NCI-H187 treated with DMSO at 0.1 percent for 48 hours (cell line): Measurements from ENCODE around the gene DUSP19.

ENCODE experiments used
- DNase-seq: peaks from one replicate; lab custom pipeline; 2025; lab: John Stamatoyannopoulos, UW

The DUSP19 gene

DNA sequence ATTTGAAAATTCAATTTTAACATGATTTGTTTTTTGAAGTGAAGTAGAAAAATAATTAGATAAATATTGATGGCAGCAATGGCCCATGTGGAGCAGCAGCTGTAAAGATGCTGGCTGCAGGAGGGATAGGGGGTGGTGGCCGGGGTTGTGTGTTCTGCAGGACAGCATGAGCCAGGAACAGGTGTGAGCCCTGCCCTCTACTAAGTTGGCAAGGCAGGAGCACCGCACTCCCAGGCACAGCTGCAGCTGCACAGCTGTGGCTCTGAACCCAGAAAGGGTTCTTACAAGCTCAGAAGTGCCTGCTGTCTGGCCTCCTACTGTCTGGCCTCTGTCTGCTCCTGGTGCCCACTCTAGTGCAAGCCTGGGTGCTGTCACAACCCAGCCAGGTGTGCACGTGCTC lies 10.0 kb upstream of the DUSP19 start:
- DNase-seq = no peak

DNA sequence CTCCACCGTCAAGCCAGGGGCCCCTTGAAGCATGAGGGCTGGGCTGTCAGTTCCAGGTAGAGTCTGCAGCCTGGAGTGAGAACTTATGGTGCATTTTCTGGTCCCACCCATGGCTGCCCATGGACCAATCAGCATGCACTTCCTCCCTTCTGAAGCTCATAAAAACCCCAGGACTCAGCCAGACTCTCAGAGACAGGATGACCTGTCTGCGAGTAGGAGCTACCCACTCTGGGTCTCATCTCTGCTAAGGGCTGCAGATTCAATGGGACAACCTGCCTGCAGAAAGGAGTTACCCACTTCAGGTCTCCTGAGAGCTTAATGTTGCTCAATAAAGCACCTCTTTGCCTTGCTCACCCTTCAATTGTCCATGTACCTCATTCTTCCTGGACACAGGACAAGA lies 9.4 kb upstream of the DUSP19 start:
- no peak for DNase-seq

- DNase-seq = no peak
These were observed 7.4 kb upstream of the DUSP19 start for GRCh38 chr2:183070942-183071844.

GRCh38 chr2:183072177-183072576 lies 6.4 kb upstream of the DUSP19 start:
- DNase-seq = no peak

GRCh38 chr2:183078163-183078463 lies 434 bp upstream of the DUSP19 start:
- DNase-seq = no peak

- no peak for DNase-seq
These were observed 710 bp downstream of the DUSP19 start for GRCh38 chr2:183079139-183079775.

- no peak for DNase-seq
These were observed 3.4 kb downstream of the DUSP19 start for GRCh38 chr2:183081911-183082310.

- DNase-seq = no peak
These were observed 9.5 kb downstream of the DUSP19 start for GRCh38 chr2:183088061-183088460.

DNA sequence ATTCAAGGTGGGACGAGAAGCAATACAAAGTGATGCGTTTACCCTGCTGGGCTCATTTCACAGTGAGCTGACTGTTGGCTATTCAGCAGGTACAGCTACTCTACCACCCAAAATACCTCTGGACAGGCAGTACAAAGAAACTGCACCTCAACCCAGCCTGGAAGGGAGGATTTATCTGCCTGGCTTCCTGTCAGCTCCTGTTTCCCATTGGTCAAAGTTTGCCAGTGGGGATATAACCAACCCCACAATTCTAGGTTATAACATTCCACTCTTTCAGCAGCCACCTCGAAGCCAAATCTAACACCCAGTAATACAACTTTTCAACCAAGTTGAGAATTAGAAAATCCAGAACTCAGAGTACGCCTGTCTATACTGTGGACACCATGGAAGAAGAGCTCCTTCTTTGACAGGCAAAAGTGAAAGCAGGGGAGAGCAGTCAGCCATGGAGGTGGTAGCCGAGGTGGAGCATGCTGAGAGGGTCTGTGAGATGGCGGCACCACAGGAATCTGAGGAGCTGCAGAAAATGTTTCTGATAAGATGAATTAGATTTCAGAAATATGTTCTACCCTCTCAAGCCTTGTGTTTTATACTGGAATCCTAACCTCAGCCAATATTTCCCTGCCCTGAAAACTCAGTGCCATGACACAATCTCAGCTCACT lies 10.8 kb downstream of the DUSP19 start:
- no peak for DNase-seq

- DNase-seq = no peak
These were observed 12.9 kb downstream of the DUSP19 start for GRCh38 chr2:183091318-183091953.

DNA sequence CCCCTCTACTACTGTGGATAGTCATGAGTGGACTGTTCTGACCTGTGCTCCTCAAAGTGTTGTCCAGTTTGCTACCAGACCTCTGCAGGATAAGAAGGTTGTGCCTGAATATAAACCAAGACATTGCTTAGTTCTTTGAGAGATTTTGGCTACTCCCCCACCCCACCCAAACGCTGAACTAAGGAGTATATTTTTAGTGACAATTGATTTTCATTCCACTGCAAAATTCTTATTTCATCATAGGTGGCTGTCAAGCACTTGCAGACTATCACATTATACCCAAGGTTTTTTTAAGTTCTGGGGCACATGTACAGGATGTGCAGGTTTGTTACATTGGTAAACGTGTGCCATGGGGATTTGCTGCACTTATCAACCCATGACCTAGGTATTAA lies 13.4 kb downstream of the DUSP19 start:
- DNase-seq = no peak

DNA sequence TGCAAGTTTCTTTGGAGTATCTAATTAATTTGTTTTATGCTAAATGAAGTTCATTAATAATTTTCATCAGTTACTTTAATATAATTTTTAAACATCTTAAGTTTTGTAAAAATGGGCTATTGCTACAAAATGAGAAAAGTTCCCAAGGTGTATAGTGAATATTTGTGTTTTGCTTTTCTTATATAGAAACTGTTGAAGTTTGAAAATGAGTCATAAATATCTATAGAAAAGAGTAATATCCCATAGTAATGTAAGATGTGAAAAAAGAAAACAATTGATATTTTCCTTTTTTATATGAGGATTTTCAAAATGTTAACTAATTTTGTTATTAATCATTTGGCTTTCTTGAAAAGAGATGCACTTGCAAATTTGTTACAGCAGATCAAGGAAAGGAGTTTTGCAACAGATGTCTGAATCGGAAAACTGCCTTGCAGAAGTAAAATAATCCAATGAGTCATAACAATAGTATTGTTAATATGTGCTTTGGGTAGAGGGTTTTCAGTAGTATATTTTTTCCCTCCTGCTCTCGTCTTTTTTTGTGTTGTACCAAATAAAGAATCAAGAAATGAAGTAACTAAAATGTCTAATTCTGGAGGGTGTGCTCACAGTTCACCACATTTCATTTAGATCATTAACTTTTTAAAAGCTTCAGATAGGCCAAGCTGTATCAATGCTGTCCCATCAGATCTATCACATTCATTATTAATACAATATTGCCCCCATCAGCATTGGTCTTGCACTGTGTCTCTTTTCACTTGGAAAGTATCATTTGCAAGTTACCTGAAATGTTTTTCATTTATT lies 15.5 kb downstream of the DUSP19 start:
- DNase-seq = no peak

DNA sequence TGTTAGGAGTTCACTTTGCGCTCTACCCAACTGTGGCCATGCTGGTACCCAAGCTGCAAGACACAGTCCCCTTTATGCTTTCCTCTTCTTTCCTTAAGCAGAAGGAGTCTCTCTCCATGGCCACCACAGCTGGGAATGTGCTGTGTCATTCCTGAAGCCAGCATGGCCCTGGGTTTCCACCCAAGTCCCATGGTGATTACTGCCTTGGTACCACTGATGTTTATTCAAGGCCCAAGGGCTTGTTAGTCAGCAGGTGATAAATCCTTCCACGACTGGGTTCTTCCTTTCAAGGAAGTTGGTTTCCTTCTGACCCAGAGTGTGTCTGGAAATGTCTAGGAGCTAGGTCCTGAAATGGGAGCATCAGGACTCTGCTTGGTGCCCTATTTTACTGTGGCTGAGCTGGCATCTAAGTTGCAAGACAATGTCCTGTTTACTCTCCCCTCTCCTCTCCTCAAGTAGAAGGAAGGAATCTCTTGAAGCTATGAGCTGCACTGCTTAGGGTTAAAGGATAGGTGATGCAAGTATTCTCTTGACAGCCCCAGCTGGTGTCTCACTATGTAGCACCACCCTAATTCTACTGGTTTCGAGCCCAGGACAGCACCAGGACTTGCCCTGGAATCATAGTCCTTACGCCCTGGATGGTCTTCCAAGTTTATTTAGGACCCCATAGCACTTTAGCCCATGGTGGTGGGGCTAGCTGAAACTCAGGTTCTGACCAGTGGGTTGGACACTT lies 27.0 kb downstream of the DUSP19 start:
- no peak for DNase-seq

GRCh38 chr2:183112577-183112976 lies 34.0 kb downstream of the DUSP19 start:
- DNase-seq = no peak

GRCh38 chr2:183113630-183114029 lies 35.1 kb downstream of the DUSP19 start:
- DNase-seq = no peak

DNA sequence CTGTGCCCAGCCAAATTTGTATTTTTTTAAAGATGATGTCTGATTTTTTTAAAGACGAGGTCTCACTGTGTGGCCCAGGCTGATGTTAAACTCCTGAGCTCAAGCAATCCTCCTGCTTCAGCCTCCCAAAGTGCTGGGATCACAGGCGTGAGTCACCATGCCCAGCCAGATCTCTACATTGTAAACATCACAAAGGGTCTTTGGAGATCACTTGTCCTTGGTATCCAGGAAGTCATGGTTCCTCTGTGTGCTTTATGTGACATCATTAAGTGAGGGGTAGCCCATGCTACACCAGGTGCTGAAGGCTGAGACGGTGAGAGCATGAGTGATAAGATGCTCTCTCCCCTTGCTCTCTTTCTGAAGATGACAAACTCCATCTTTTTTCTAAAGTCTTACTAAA lies 38.7 kb downstream of the DUSP19 start:
- no peak for DNase-seq

- no peak for DNase-seq
These were observed 44.8 kb downstream of the DUSP19 start for GRCh38 chr2:183123117-183123958.

DNA sequence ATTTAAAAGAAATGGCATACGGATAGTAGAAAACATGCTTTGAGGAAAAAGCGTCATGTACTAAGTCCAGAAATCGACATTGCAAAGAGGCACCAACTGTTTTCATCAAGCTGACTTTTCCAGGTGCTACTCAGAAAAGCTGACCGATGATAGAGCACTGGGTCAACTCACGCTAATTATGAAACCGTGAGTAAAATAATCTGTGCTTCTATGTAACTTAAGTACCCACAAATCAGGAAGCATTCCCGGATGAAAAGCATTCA lies 45.3 kb downstream of the DUSP19 start:
- no peak for DNase-seq

DNA sequence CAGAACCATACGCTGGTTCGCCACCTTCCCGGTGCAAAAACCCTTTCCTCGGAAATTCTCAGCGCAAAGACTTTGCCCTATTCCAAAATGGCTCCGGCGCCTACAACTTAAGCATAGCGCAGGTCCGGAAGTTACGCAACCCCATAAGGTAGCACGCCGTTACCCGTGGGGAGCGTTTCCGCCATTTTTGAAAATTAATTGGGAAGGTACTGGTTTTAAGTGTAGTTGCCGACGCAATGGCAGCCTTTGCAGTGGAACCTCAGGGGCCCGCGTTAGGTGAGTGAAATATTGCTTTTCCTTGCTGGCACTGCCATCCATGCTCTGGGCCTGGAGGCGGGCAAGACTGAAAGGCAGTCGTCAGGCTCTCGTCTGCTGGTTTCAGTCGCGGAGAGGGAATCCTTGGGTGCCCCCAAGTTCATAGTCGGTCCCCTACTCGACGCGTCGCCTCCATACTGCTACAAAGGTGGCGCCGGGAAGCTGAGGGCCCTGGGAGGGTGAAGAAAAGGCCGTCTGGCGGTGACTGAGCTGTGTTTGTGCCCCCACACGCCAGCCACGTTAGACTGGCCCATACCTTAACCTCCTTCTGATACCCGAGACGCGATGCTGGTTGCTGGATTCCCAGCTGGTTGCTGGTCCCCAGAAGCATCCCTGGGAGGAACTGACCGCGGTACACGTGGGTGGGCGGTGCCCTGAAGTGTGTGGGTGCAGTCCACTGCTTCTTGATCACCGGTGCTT lies 45.8 kb downstream of the DUSP19 start, which contains the start of gene NUP35:
Gene NUP35, plus strand, starts transcription at position 222 of the 735 bp plus-strand sequence. Its CDS starts 15 bp downstream, at position 237.
- peak; percentile 58 for DNase-seq

DNA sequence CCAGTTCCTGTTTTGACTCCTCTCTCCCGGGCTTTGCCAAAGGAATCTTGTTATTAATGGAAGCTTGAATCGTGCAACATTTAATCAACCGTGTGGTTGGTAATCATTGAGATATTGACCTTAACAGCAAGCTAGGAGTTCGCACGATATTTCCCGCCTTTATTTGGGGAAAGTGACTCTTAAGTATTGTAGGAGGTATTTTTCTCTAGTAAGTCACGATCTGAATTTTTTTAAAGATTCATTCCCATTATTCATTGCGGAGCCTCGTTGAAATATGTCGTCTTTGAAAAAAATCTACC lies 46.4 kb downstream of the DUSP19 start:
- DNase-seq = no peak
